Stimulated activated memory B cell treated with anti-CD40 and anti-IgM and Interleukin-4, amounts not matched to agents 10 μg/mL and 1 μg/mL and 100 μg/mL, for 72 hours (primary cell): Measurements from ENCODE around the gene ZDHHC20.

Source experiments
- ATAC-seq: fragments of 150-1000 bp; cut with Tn5 transposase; 2 replicates; pipeline ENCODE4 v1.10.0; 2021
- H3K27ac Mint-ChIP-seq: one replicate; pipeline ENCODE4 v1.8.0; 2022; ENCODE audit warnings: mild to moderate bottlenecking, mixed read lengths
- H3K27me3 Mint-ChIP-seq: one replicate; pipeline ENCODE4 v1.8.0; 2022; ENCODE audit warnings: mixed read lengths
- H3K36me3 Mint-ChIP-seq: one replicate; pipeline ENCODE4 v1.8.0; 2022; ENCODE audit warnings: mixed read lengths
- H3K4me1 Mint-ChIP-seq: one replicate; pipeline ENCODE4 v1.8.0; 2022; ENCODE audit warnings: mixed read lengths
- H3K4me3 Mint-ChIP-seq: one replicate; pipeline ENCODE4 v1.8.0; 2022; ENCODE audit warnings: mild to moderate bottlenecking, moderate library complexity, mixed read lengths
- H3K9me3 Mint-ChIP-seq: one replicate; pipeline ENCODE4 v1.8.0; 2022; ENCODE audit warnings: mixed read lengths

ZDHHC20 gene

GRCh38 chr13:21360463-21360862 lies 98.6 kb downstream of the ZDHHC20 start:
- Mint-ChIP-seq H3K4me1 (no peaks in the 10 kb centered on the region), H3K36me3 (no peaks in the 10 kb centered on the region), H3K27me3 (no peaks in the 10 kb centered on the region), H3K27ac (no peak overlapping the region), H3K4me3 (no peak overlapping the region), H3K9me3 (no peaks in the 10 kb centered on the region)
- ATAC-seq, result no peak

DNA sequence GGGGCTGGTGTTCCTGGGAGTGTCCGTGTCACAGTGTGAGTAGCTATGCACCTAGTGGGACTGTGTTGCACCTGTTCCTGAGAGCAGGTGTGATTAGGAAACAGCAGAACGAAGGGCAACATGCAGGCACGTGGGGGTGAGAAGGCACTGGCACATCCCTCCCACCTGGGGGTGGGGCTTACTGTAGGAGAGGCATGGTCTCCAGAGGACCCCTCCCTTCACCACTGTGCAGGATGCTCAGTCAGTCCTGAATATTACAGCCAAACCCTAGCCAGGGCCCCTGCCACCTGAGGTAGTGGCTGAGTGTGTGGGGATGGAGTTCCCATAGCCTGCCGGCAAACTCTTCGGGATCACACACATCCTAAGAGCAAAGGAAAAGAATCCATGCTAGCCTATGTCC lies 99.2 kb downstream of the ZDHHC20 start:
- H3K36me3 Mint-ChIP-seq, result no peaks in the 10 kb centered on the region
- ATAC-seq, result peak; percentile 24
- H3K9me3 Mint-ChIP-seq, result no peaks in the 10 kb centered on the region
- no peak overlapping the region for H3K4me3 Mint-ChIP-seq
- no peaks in the 10 kb centered on the region for H3K4me1 Mint-ChIP-seq
- H3K27me3 Mint-ChIP-seq, result no peaks in the 10 kb centered on the region
- no peak overlapping the region for H3K27ac Mint-ChIP-seq

GRCh38 chr13:21355304-21355703 lies 103.8 kb downstream of the ZDHHC20 start:
- Mint-ChIP-seq H3K4me3 (no peak overlapping the region), H3K9me3 (peaks cover 6% of the 10 kb centered on the region), H3K4me1 (no peaks in the 10 kb centered on the region), H3K27ac (no peak overlapping the region), H3K27me3 (no peaks in the 10 kb centered on the region), H3K36me3 (peaks cover 8% of the 10 kb centered on the region)
- no peak for ATAC-seq

DNA sequence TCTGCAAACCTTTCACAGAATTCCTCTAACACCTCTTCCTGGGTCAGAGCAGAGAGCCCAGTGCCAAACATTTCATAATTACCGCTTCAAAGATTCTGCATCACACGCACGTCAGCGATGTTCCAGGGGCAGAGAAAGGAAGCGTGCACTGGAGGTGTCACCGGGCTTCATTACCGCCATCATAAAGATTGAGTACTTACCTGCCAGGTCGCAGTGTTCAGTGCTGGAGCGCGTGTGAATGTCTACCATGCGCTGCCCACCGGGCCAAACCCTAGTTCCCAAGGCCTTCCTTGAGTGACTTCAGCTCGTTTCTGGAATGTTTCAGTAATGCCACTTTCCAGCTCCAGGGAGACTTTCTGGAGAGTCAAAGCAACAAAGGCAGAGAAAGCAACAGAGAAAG lies 104.4 kb downstream of the ZDHHC20 start:
- H3K4me1 Mint-ChIP-seq, result no peaks in the 10 kb centered on the region
- peaks cover 8% of the 10 kb centered on the region for H3K36me3 Mint-ChIP-seq

DNA sequence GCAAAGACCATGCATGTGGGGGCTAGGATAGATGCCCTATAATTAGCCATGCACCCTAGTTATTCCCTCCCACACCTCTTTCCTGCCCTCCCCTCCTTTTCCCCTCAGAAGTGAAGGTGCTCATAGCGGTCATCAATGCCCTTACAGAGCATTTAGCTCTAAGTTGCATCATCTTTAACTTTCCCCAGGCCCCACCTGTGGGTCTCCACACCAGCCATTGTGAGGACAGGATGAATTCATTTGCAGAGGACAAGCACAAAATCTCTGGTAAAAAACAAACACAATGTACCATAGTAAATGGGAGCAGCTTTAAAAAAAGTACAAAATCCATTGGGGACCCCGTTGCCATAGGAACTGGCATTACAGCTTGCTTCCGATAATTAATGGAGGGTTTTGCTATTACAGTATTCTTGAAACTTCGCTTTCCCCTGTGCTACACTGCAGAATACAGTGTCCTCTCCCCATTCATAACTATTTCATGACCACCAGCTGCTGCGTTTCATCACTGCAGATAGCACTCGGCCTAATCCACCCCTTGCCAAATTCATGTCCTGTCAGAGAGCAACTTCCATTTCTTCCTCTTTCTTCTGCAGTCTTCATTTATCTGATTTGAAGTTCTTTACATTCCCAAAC lies 110.5 kb downstream of the ZDHHC20 start:
- Mint-ChIP-seq H3K9me3 (no peaks in the 10 kb centered on the region), H3K4me3 (no peak overlapping the region), H3K4me1 (peaks cover 16% of the 10 kb centered on the region), H3K27me3 (no peaks in the 10 kb centered on the region), H3K36me3 (no peaks in the 10 kb centered on the region), H3K27ac (no peak overlapping the region)
- no peak for ATAC-seq

More for the DNA sequence above, 104.4 kb downstream of the ZDHHC20 start:
- H3K27me3 Mint-ChIP-seq, result no peaks in the 10 kb centered on the region
- no peak overlapping the region for H3K27ac Mint-ChIP-seq
- no peak for ATAC-seq
- no peak overlapping the region for H3K4me3 Mint-ChIP-seq
- peaks cover 6% of the 10 kb centered on the region for H3K9me3 Mint-ChIP-seq

- no peak for ATAC-seq
- Mint-ChIP-seq H3K4me1 (peaks cover 18% of the 10 kb centered on the region), H3K9me3 (no peaks in the 10 kb centered on the region), H3K4me3 (no peak overlapping the region), H3K36me3 (no peaks in the 10 kb centered on the region), H3K27ac (no peak overlapping the region), H3K27me3 (no peaks in the 10 kb centered on the region)
Observed at GRCh38 chr13:21347753-21348318, 111.3 kb downstream of the ZDHHC20 start.

GRCh38 chr13:21344662-21345176 lies 114.4 kb downstream of the ZDHHC20 start:
- H3K4me1 Mint-ChIP-seq, result peaks cover 18% of the 10 kb centered on the region
- H3K27ac Mint-ChIP-seq, result peak overlapping the region; percentile 84
- H3K27me3 Mint-ChIP-seq, result no peaks in the 10 kb centered on the region
- H3K4me3 Mint-ChIP-seq, result peak overlapping the region; percentile 52
- peak; percentile 48 for ATAC-seq
- no peaks in the 10 kb centered on the region for H3K9me3 Mint-ChIP-seq
- H3K36me3 Mint-ChIP-seq, result no peaks in the 10 kb centered on the region

- H3K36me3 Mint-ChIP-seq, result no peaks in the 10 kb centered on the region
- H3K4me3 Mint-ChIP-seq, result no peak overlapping the region
- H3K9me3 Mint-ChIP-seq, result no peaks in the 10 kb centered on the region
- H3K27me3 Mint-ChIP-seq, result no peaks in the 10 kb centered on the region
- peak overlapping the region; percentile 84 for H3K27ac Mint-ChIP-seq
- ATAC-seq, result no peak
- H3K4me1 Mint-ChIP-seq, result peaks cover 18% of the 10 kb centered on the region
Observed at GRCh38 chr13:21343659-21344058, 115.4 kb downstream of the ZDHHC20 start.

- Mint-ChIP-seq H3K27ac (no peak overlapping the region), H3K9me3 (no peaks in the 10 kb centered on the region), H3K36me3 (no peaks in the 10 kb centered on the region), H3K4me1 (peaks cover 18% of the 10 kb centered on the region), H3K4me3 (no peak overlapping the region), H3K27me3 (no peaks in the 10 kb centered on the region)
- ATAC-seq, result no peak
Observed at GRCh38 chr13:21342699-21343442, 116.2 kb downstream of the ZDHHC20 start.

GRCh38 chr13:21341637-21342422 lies 117.3 kb downstream of the ZDHHC20 start:
- H3K27ac Mint-ChIP-seq, result no peak overlapping the region
- H3K9me3 Mint-ChIP-seq, result no peaks in the 10 kb centered on the region
- ATAC-seq, result no peak
- H3K4me1 Mint-ChIP-seq, result peaks cover 18% of the 10 kb centered on the region
- H3K4me3 Mint-ChIP-seq, result no peak overlapping the region
- H3K36me3 Mint-ChIP-seq, result no peaks in the 10 kb centered on the region
- no peaks in the 10 kb centered on the region for H3K27me3 Mint-ChIP-seq

DNA sequence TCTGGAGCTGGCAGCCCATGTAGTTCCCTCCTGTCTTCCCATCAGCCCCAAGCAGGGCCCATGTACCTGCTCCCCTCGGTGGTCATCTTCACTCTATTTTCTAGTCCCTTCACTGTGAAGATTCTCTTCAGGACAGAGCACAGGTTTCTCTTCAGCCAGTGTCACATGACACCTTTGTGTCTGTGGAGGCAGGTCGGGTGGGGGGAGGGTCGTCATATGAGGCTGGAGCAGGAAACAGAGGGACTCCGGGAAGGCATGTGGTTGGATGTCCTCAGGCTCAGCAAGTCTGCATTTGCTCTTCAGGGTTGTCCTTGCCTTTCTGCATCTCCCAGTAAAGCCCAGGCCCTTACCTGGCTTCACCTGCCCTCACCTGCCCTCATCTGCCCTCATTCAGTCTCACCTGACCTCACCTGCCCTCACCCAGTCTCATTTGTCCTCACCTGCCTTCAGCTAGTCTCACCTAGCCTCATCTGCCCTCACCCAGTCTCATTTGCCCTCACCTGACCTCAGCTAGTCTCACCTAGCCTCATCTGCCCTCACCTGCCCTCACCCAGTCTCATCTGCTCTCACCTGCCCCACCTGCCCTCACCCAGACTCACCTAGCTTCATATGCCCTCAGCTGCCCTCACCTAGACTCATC lies 120.3 kb downstream of the ZDHHC20 start:
- no peaks in the 10 kb centered on the region for H3K27me3 Mint-ChIP-seq
- H3K4me1 Mint-ChIP-seq, result peaks cover 4% of the 10 kb centered on the region
- peaks cover 2% of the 10 kb centered on the region for H3K9me3 Mint-ChIP-seq
- H3K27ac Mint-ChIP-seq, result no peak overlapping the region
- H3K4me3 Mint-ChIP-seq, result no peak overlapping the region
- ATAC-seq, result peak; percentile 7
- peaks cover 5% of the 10 kb centered on the region for H3K36me3 Mint-ChIP-seq

- peaks cover 5% of the 10 kb centered on the region for H3K36me3 Mint-ChIP-seq
- H3K4me3 Mint-ChIP-seq, result no peak overlapping the region
- no peak for ATAC-seq
- H3K9me3 Mint-ChIP-seq, result peaks cover 2% of the 10 kb centered on the region
- H3K4me1 Mint-ChIP-seq, result no peaks in the 10 kb centered on the region
- H3K27me3 Mint-ChIP-seq, result no peaks in the 10 kb centered on the region
- peak overlapping the region; percentile 6 for H3K27ac Mint-ChIP-seq
Observed at GRCh38 chr13:21338156-21338555, 120.9 kb downstream of the ZDHHC20 start.

DNA sequence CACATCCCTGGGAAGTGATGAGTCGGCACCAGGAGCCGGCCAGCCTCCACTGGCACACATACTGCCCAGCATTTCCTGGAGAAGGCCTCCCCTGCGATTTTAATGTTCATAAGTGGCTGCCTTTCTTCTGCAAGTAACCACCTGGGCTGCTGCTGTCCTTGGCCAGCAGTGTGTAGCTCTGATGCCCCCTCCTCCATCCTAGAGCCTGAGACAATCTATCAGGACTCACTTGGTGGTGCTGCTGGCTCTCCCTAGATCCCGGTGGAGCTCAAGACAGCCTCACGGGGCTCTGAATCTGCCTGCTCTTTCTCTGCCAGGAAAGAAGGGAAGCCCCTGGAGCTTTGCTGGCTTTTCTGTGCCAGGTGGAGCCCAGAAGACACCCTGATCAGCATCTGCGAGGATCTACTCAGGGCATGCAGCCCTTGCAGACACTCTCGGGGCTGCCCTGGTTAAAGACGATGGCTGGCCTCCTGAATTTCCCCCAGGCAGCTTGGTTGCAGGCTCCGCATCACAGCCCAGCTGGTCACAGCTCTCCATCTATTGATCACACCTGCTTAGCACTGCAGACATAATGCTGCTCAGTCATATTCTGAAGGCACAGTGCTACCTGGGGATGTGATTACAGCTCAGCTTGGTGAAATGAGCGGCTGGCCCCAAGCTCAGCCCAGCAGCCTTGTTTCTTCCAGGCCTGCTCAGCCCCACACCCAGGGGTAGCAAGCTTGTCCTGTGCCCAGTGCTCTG lies 122.3 kb downstream of the ZDHHC20 start:
- peaks cover 2% of the 10 kb centered on the region for H3K9me3 Mint-ChIP-seq
- no peak for ATAC-seq
- H3K36me3 Mint-ChIP-seq, result peaks cover 5% of the 10 kb centered on the region
- H3K27me3 Mint-ChIP-seq, result no peaks in the 10 kb centered on the region
- H3K4me3 Mint-ChIP-seq, result no peak overlapping the region
- H3K27ac Mint-ChIP-seq, result no peak overlapping the region
- H3K4me1 Mint-ChIP-seq, result no peaks in the 10 kb centered on the region

DNA sequence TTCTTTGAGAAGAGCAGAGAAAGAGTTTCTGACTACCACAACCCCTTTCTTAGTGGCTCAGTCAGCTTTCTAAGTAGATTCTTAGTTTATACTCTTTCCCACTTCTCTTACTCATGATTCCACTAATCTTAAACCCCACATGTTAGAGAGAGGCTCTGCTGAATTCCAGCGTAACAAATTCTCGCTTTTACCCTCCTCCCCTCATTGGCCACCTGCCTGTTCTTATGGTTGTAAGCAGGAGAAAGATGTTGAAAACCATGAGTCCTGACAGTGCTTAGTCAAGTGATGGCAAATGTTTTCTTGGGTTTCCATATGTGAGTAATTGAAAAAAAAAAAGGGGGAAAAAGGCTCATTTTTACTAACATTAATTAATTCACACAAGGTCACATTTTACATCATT lies 125.9 kb downstream of the ZDHHC20 start:
- Mint-ChIP-seq H3K4me1 (peaks cover 31% of the 10 kb centered on the region), H3K36me3 (peaks cover 5% of the 10 kb centered on the region), H3K27ac (no peak overlapping the region), H3K9me3 (peaks cover 2% of the 10 kb centered on the region), H3K4me3 (no peak overlapping the region), H3K27me3 (no peaks in the 10 kb centered on the region)
- no peak for ATAC-seq
